OCI-LY7 (cell line): ENCODE data around the gene IQCE. TPM values are rescaled to one million over a fixed set of nuclear protein-coding genes. Genes with fewer than 3 reads are reported as not detected.

Experiments
- Bru-seq: library from RNA; stranded (reverse); fragments of 400-500 nt; gene quantifications from one replicate; lab custom pipeline; 2021; lab: Mats Ljungman, UMichigan
- BruChase-seq, 2 experiments: library from RNA; stranded (reverse); fragments of 400-500 nt; gene quantifications; one replicate each; lab custom pipeline; 2021; lab: Mats Ljungman, UMichigan
- BruUV-seq: library from RNA; stranded (reverse); fragments of 400-500 nt; replicated peaks from 2 replicates; lab custom pipeline; 2021; lab: Mats Ljungman, UMichigan
- CTCF ChIA-PET: fragments of 300-600 bp; sonication (Branson Sonifier 250); formaldehyde crosslinking; loops from one replicate; lab custom pipeline; 2022; ENCODE audit warnings: antibody characterized with exemption; ENCODE audit not compliant: unreplicated experiment; lab: Charles Lee
- POLR2A ChIA-PET: fragments of 300-600 bp; sonication (Branson Sonifier 250); formaldehyde crosslinking; loops from one replicate; lab custom pipeline; 2022; ENCODE audit warnings: antibody characterized with exemption; lab: Charles Lee
- DNase-seq: peaks from one replicate; pipeline ENCODE4 v3.0.0-alpha.2; 2015; ENCODE audit warnings: low spot score
- H2AFZ ChIP-seq: fragments of 200-600 bp; sonication (generic), shearing (Covaris generic); 2 replicates; pipeline ENCODE4 v1.6.1; 2014; ENCODE audit warnings: mild to moderate bottlenecking, antibody characterized with exemption, low read length, moderate library complexity
- H3K27ac ChIP-seq: fragments of 200-600 bp; sonication (generic); 2 replicates; pipeline ENCODE4 v1.5.1; 2014; ENCODE audit warnings: mixed run types, low read depth, mild to moderate bottlenecking, moderate library complexity, low read length, inconsistent platforms; ENCODE audit not compliant: poor library complexity, severe bottlenecking
- H3K36me3 ChIP-seq: fragments of 200-600 bp; sonication (generic); 2 replicates; pipeline ENCODE4 v1.6.1; 2014; ENCODE audit warnings: mild to moderate bottlenecking, antibody characterized with exemption, low read length, moderate library complexity, mixed read lengths; ENCODE audit not compliant: insufficient read depth
- H3K4me1 ChIP-seq: fragments of 200-600 bp; sonication (generic); 2 replicates; pipeline ENCODE4 v1.5.1; 2014; ENCODE audit warnings: mild to moderate bottlenecking, low read length; ENCODE audit not compliant: insufficient read depth, poor library complexity, severe bottlenecking
- H3K4me2 ChIP-seq: fragments of 200-600 bp; sonication (generic); 2 replicates; pipeline ENCODE4 v1.6.1; 2014; ENCODE audit warnings: mild to moderate bottlenecking, low read length
- H3K4me3 ChIP-seq: fragments of 200-600 bp; sonication (generic); 2 replicates; pipeline ENCODE4 v1.5.1; 2014; ENCODE audit warnings: mild to moderate bottlenecking, low read depth, low read length; ENCODE audit not compliant: poor library complexity, severe bottlenecking
- H3K79me2 ChIP-seq: fragments of 200-600 bp; sonication (generic); 2 replicates; pipeline ENCODE4 v1.6.1; 2016; ENCODE audit warnings: low read depth, mild to moderate bottlenecking, low read length, moderate library complexity, mixed read lengths; ENCODE audit not compliant: insufficient read depth
- H3K9me2 ChIP-seq: fragments of 200-600 bp; sonication (generic); 2 replicates; pipeline ENCODE4 v1.6.1; 2016; ENCODE audit warnings: mild to moderate bottlenecking, low read length, mixed read lengths; ENCODE audit not compliant: insufficient read depth
- H3K9me3 ChIP-seq: fragments of 200-600 bp; sonication (generic); 2 replicates; pipeline ENCODE4 v1.6.1; 2014; ENCODE audit warnings: mild to moderate bottlenecking, mixed run types, low read length, mixed read lengths
- H4K20me1 ChIP-seq: fragments of 200-600 bp; sonication (generic); 2 replicates; pipeline ENCODE4 v1.6.1; 2014; ENCODE audit warnings: mild to moderate bottlenecking, antibody characterized with exemption, low read length, moderate library complexity, mixed read lengths; ENCODE audit not compliant: insufficient read depth
- EZH2phosphoT487 ChIP-seq: fragments of 200-600 bp; sonication (generic); IDR thresholded peaks from 2 replicates; pipeline ENCODE4 v1.6.1; 2018; ENCODE audit warnings: low read depth, borderline replicate concordance, mild to moderate bottlenecking, mixed run types, antibody characterized with exemption, low read length, moderate library complexity, mixed read lengths
- intact Hi-C: fragments of 100-400 bp; cut with micrococcal nuclease; formaldehyde crosslinking; loops from one replicate; pipeline ENCODE4 v1.10.0; 2022; ENCODE audit not compliant: unreplicated experiment
- long read RNA-seq: library from polyadenylated mRNA; stranded (forward); transcript quantifications from one replicate; pipeline ENCODE4 v2.0.0, GENCODE V29; 2022
- total RNA-seq, 2 experiments: library from RNA; depleted of rRNA in 1 of 2; stranded (reverse); fragments of >200 nt in 1 of 2; shearing (Covaris generic) in 1 of 2; gene quantifications; 2 replicates each; pipeline ENCODE4 v1.2.3, GENCODE V29; 2014 to 2022
- TF ChIP-seq, protein P1 (sequence below): fragments of 200-600 bp; sonication (generic); conservative IDR thresholded peaks from 2 replicates; pipeline ENCODE4 v1.5.1; 2014; ENCODE audit warnings: mild to moderate bottlenecking, antibody characterized with exemption, low read length, moderate library complexity, mixed read lengths

The IQCE gene, protein sequence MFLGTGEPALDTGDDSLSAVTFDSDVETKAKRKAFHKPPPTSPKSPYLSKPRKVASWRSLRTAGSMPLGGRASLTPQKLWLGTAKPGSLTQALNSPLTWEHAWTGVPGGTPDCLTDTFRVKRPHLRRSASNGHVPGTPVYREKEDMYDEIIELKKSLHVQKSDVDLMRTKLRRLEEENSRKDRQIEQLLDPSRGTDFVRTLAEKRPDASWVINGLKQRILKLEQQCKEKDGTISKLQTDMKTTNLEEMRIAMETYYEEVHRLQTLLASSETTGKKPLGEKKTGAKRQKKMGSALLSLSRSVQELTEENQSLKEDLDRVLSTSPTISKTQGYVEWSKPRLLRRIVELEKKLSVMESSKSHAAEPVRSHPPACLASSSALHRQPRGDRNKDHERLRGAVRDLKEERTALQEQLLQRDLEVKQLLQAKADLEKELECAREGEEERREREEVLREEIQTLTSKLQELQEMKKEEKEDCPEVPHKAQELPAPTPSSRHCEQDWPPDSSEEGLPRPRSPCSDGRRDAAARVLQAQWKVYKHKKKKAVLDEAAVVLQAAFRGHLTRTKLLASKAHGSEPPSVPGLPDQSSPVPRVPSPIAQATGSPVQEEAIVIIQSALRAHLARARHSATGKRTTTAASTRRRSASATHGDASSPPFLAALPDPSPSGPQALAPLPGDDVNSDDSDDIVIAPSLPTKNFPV
- total RNA-seq (2014; rRNA removed; shearing (Covaris generic)): 3.9 and 6.6 TPM in 2 replicates
- 6.2 and 8.6 TPM in 2 replicates for total RNA-seq (2022)
- Bru-seq, nascent RNA: percentile 39 among the genes with signal in this experiment
- BruChase-seq, experiment 1, labeled RNA remaining after a 6-hour chase: percentile 43 among the genes with signal in this experiment
- BruChase-seq, experiment 2, labeled RNA remaining after a 2-hour chase: percentile 46 among the genes with signal in this experiment
- long read RNA-seq, full-length matches to known transcripts: 5 of 16 reads
- long read RNA-seq, partial matches to known transcripts: 3 of 16 reads
- long read RNA-seq, other reads (novel, unspliced or antisense): 8 of 16 reads

DNA sequence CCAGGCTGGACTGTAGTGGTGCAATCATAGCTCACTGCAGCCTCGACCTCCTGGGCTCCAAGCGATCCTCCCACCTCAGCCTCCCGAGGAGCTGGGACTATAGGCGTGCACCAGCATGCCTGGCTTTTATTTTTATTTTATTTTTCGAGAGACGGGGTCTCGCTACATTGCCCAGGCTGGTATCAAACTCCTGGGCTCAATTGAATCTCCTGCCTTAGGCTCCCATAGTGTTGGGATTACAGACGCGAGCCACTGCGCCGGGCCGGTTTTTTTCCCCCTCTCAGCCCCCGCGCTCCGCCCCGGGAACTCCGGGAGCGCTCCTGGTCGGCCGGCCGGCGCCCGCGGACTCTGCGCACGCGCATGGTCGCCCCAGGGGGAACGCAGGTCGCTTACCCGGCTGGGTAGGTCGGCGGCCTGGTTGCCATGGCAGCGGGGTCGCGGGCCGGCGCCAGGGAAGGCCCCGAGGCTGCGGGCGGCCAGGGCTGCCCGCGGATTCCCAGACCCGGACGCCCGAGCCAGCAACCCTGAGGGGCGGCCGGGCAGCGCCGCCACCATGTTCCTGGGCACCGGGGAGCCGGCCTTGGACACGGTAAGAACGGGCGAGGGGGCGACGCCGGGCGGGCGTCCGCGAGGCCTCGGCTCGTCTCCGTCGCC is at the start of gene IQCE:
TSS of gene IQCE (plus strand) at position 351 of the 654 bp plus-strand sequence. CDS start at position 554, 203 bp downstream.
- Histone ChIP-seq H3K36me3 (peaks cover 2% of the 10 kb centered on the region; the same call in 1 of the 2 replicates), H4K20me1 (no peaks in the 10 kb centered on the region), H3K9me3 (no peaks in the 10 kb centered on the region), H3K4me2 (peak within 1 kb of the TSS; percentile 99), H3K9me2 (no peaks in the 10 kb centered on the region), H3K4me1 (peaks cover 34% of the 10 kb centered on the region), H2AFZ (peak within 1 kb of the TSS; percentile 94), H3K4me3 (peak within 1 kb of the TSS; percentile 91), H3K79me2 (peaks cover 12% of the 10 kb centered on the region; the same call in 1 of the 2 replicates), H3K27ac (no peak within 1 kb of the TSS)
- ChIA-PET POLR2A (interaction anchor here (2.2 kb wide), 1 partner anchor 151 kb away, joined by 5 read pairs; no protein-coding TSS in a partner anchor), CTCF (no interaction called here)
- peak; percentile 93 for DNase-seq
- TF ChIP-seq, protein P1, sequence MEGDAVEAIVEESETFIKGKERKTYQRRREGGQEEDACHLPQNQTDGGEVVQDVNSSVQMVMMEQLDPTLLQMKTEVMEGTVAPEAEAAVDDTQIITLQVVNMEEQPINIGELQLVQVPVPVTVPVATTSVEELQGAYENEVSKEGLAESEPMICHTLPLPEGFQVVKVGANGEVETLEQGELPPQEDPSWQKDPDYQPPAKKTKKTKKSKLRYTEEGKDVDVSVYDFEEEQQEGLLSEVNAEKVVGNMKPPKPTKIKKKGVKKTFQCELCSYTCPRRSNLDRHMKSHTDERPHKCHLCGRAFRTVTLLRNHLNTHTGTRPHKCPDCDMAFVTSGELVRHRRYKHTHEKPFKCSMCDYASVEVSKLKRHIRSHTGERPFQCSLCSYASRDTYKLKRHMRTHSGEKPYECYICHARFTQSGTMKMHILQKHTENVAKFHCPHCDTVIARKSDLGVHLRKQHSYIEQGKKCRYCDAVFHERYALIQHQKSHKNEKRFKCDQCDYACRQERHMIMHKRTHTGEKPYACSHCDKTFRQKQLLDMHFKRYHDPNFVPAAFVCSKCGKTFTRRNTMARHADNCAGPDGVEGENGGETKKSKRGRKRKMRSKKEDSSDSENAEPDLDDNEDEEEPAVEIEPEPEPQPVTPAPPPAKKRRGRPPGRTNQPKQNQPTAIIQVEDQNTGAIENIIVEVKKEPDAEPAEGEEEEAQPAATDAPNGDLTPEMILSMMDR: no peak
- no peak for TF ChIP-seq EZH2phosphoT487
- no TSS peak for BruUV-seq
- intact Hi-C loops: loop anchor here (5.0 kb wide), 1 partner anchor 156 kb away; the partner anchor contains the start of gene CHST12

DNA sequence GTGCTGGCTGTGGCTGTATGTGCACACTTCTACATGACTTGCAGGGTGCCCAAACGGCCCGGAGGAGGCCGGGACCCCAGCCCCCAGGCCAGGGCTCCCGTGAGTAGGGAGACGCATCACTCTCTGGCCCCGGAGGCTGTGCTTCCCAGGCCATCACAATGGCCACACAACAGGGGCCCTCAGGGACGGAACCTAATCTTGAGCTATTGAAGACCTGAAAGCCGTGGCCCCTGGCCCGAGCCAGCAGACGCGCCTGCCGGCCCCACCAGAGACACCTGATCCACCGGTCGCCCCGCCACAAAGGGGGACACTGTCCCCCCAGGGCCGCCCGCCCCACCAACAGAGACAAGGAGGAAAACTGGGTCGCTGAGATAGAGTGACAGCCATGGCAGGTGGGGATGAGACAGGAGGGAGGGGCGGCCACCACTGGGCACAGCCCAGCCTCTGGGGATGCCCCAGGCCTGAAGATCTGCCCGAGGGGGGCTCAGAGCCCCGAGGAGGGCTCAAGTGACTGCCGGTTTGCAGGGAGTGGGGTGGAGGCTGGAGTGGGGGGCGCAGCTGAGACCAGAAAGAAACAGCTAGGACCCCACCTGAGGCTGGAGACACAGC is 49.4 kb upstream of the IQCE start:
- ChIA-PET POLR2A (no interaction called here), CTCF (no interaction called here)
- Histone ChIP-seq H3K79me2 (no peaks in the 10 kb centered on the region), H3K4me3 (no peak overlapping the region), H3K4me2 (peak overlapping the region; percentile 33; the same call in 1 of the 2 replicates), H3K4me1 (peaks cover 50% of the 10 kb centered on the region), H2AFZ (peak overlapping the region; percentile 15; the same call in 1 of the 2 replicates), H3K36me3 (no peaks in the 10 kb centered on the region), H4K20me1 (no peaks in the 10 kb centered on the region), H3K9me2 (no peaks in the 10 kb centered on the region), H3K27ac (no peak overlapping the region), H3K9me3 (no peaks in the 10 kb centered on the region)
- TF ChIP-seq EZH2phosphoT487: no peak
- TF ChIP-seq, protein P1: no peak
- BruUV-seq: no TSS peak
- no peak for DNase-seq
- intact Hi-C loops: no loop called here
